GM10266 (cell line): ENCODE measurements around the gene STK32B.

Experiments used
- DNase-seq: peaks from one replicate; pipeline ENCODE4 v3.0.0; 2012; ENCODE audit errors: extremely low spot score
- TF ChIP-seq, protein P1 (sequence below): IDR thresholded peaks from 2 replicates; pipeline ENCODE4 v1.5.1; 2012; ENCODE audit warnings: mild to moderate bottlenecking, low read depth; ENCODE audit not compliant: control insufficient read depth, insufficient read depth; ENCODE audit errors: missing control alignments

Gene STK32B

DNA sequence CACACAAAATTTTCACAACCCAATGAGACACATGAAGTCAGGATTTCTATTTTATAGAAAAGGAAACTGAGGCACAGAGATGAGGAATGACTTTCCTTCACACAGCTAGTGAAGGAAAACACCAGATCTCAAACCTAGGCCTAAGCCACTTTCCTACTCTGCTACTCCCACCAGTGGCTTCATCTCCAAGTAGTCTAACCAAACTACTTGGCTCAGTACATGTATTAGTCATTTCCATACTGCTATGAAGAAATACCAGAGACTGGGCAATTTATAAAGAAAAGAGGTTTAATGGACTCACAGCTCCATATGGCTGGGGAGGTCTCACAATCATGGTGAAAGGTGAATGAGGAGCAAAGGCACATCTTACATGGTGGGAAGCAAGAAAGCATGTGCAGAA, 460.5 kb downstream of the STK32B start:
- TF ChIP-seq, protein P1, sequence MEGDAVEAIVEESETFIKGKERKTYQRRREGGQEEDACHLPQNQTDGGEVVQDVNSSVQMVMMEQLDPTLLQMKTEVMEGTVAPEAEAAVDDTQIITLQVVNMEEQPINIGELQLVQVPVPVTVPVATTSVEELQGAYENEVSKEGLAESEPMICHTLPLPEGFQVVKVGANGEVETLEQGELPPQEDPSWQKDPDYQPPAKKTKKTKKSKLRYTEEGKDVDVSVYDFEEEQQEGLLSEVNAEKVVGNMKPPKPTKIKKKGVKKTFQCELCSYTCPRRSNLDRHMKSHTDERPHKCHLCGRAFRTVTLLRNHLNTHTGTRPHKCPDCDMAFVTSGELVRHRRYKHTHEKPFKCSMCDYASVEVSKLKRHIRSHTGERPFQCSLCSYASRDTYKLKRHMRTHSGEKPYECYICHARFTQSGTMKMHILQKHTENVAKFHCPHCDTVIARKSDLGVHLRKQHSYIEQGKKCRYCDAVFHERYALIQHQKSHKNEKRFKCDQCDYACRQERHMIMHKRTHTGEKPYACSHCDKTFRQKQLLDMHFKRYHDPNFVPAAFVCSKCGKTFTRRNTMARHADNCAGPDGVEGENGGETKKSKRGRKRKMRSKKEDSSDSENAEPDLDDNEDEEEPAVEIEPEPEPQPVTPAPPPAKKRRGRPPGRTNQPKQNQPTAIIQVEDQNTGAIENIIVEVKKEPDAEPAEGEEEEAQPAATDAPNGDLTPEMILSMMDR = no peak
- no peak for DNase-seq

DNA sequence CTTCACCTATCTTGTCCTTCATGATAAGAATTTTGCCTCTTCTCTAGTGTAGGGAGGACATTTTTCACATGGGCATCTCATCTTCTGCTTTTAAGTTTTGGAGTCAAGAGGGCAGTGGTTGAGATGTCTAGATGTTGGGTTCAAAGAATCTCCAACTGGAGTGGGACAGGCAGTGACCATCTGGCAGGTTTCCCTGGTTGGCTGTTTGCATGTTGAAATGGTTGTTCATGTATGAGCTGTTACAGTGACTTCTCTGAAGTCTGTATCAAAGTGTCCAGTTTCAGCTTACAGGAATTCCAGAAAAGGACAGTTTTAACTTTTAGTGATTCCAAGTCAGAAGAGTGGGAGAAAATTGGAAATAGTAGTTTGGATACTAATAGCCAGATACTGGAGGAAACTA, 464.4 kb downstream of the STK32B start:
- TF ChIP-seq, protein P1 = no peak
- no peak for DNase-seq

DNA sequence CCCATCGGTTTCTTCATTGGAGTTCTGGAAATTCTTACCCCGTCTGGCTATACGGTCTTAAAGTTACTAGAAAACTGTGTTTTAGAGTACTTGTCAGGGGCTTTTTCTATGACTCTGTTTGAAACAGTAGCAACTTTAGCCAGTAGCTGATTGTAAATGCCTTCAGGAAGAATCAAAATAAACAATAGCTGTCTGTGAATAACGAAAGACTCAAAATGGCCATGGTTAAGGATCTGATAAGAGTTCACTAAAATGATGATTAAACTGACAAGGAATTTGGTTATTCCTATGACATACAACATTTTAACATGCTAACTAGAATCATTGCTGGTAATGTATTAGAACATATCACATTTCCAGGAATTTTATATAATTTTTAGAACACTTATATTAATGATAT, 466.1 kb downstream of the STK32B start:
- TF ChIP-seq, protein P1 = no peak
- DNase-seq = no peak

DNA sequence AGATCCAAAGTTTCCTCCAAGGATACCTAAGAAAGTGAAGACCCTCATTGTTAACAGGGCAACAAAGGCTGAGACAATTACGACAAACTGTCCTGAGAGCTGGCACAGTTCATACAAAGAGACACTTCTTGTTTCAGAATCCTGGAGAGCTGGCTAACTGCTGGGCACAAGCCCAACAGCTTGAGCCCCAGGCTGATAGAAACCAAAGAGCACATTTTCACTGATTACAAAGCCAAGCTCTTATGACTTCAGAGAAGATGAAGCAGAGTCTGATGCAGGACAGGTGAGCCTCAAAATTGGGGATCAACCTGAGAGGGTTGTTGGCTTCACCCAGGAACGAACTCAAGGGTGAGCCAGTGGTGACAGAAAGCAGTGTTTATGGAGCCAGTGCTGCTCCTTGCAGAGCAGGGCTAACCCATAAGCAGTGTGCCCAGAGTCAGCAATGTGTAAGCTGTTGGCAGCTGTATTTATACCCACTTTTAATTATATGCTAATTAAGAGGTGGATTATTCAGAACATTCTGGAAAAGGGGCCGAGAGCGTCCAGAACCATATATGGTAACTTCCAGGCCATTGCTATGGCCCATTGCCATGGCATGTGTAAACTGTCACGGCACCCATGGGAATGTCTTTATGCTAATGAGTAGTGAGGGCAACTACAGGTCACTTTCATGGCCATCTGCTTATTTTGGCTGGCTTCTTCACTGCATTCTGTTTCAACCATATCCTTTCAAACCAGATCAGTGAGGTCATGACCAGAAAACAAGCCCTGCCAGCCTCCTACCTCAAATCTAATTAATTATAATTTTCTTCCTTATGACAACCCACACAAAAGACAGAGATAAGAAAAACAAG, 473.4 kb downstream of the STK32B start:
- no peak for DNase-seq
- TF ChIP-seq, protein P1 = no peak

DNA sequence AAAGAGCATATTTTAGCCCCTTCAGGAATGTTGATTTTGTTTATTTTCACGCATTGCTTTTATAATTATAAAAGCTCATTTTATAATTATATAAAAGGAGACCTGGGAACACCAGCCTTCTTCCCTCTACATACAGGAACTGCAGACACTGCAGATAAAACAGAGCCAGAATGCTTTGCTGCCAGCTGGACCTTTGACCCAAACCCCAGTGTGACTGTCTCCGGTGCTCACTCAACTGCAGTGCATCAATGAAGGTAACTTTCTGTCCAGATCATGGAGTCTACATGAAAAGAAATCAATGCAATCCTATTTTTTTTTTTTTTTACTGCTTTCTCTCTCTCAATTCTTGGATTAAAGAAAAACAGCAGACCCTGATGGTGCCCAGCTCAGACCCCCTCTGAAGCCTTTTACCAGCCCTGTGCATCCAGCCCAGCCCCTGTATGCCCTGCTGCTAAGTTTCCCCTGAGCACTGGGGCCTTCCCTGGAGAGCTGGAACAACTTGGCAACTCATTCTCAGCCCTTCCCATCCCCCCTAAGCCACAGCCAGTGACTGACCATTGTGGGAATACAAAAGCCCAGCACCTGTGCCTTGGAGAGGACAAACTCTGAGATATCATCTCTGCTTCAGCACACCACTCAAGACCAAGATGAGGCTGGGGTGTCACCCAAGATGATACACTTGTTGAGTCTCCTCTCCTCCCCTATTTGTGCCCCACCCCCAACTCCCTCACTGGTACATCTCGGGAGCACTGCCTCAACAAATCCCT, 475.0 kb downstream of the STK32B start:
- TF ChIP-seq, protein P1 = no peak
- no peak for DNase-seq

DNA sequence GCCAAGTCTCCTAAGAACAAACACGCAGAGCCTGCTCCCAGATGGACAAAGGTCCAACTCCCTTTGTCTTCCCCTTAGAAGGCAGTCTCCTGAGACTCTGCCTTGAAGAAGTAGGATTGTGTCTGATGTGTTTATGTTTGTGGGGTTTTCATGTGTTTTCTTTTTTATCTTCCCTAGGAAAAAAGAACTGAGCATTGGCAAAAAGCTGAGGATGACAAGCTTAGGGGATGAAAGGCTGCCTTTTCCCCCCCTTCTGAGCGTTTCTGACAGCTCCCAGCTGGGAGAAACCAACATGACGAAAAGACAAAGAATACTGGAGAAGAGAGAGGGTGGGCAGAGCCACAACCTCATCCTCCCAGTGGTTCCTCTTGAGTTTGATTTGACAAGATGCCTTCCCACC, 475.9 kb downstream of the STK32B start:
- no peak for DNase-seq
- TF ChIP-seq, protein P1 = no peak

DNA sequence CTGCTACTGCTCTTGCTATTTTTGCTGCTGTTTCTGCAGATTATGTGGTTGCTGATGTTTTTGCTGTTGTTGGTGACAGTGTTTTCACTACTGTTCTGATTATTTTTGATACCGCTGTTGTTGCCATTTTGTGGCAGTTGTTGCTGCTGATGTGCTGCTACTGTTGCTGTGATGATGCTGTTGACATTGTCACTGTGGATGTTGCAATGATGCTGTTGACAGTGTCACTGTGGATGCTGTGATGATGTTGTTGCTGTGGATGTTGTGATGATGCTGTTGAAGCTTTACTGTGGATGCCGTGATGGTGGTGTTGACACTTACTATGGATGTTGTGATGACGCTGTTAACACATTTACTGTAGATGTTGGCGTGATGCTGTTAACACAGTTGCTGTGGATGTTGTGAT, 476.8 kb downstream of the STK32B start:
- TF ChIP-seq, protein P1 = no peak

More for the DNA sequence above, 476.8 kb downstream of the STK32B start:
- DNase-seq = no peak
